GM12878 (cell line): ENCODE results near the gene NR2F2. TPM values are rescaled to one million over a fixed set of nuclear protein-coding genes. Genes with fewer than 3 reads are reported as not detected.
A peak's percentile ranks its signal among the peaks of the same experiment; 100 is the strongest.

Experiments
- ATAC-seq: fragments of 200-7000 bp; cut with Tn5 transposase; 3 replicates; pipeline ENCODE4 v1.9.1; 2020; ENCODE audit warnings: mild to moderate bottlenecking, moderate library complexity
- BruUV-seq: library from RNA; stranded (reverse); fragments of 400-500 nt; replicated peaks from 2 replicates; lab custom pipeline; 2021; lab: Mats Ljungman, UMichigan
- CTCF ChIA-PET: fragments of 300-600 bp; sonication (Branson Sonifier 250); formaldehyde crosslinking; extraction: SDS; loops from one replicate; lab custom pipeline; 2021; ENCODE audit warnings: inconsistent platforms; lab: Yijun Ruan, JAX
- POLR2A ChIA-PET: fragments of 350-600 bp; formaldehyde crosslinking; extraction: SDS; loops from one replicate; lab custom pipeline; 2021; ENCODE audit warnings: inconsistent platforms; lab: Charles Lee
- RAD21 ChIA-PET: fragments of 300-600 bp; sonication (Branson Sonifier 250); formaldehyde crosslinking; loops from one replicate; lab custom pipeline; 2023; ENCODE audit warnings: antibody characterized with exemption; ENCODE audit not compliant: unreplicated experiment; lab: Charles Lee
- SMC1A ChIA-PET: fragments of 300-600 bp; sonication (Branson Sonifier 250); formaldehyde crosslinking; loops from one replicate; lab custom pipeline; 2023; ENCODE audit not compliant: unreplicated experiment, uncharacterized antibody; lab: Charles Lee
- DNase-seq: peaks from one replicate; pipeline ENCODE4 v3.0.0-alpha.2; 2011; ENCODE audit warnings: low read depth, low spot score
- FAIRE-seq: peaks from 3 replicates; lab custom pipeline; 2011; peaks lifted over from hg19 to GRCh38; lab: Jason Lieb, UNC
- H2AFZ ChIP-seq: 2 replicates; pipeline ENCODE4 v1.6.0; 2011; ENCODE audit warnings: low read depth, low read length, control low read depth; ENCODE audit not compliant: control insufficient read depth
- H3K27ac ChIP-seq: 2 replicates; pipeline ENCODE4 v1.5.1; 2011; ENCODE audit warnings: control low read depth; ENCODE audit not compliant: control insufficient read depth, insufficient read depth
- H3K27me3 ChIP-seq, 2 experiments: replicated peaks in 1 of 2; 2 replicates each; pipeline versions ENCODE4 v1.6.0 to v1.6.1; 2011; ENCODE audit warnings: low read length in 1 of 2; ENCODE audit not compliant: control insufficient read depth in 2 of 2, insufficient read depth in 2 of 2
- H3K36me3 ChIP-seq, 2 experiments: 2 replicates each; pipeline ENCODE4 v1.5.1; 2011; ENCODE audit warnings: low read length in 1 of 2; ENCODE audit not compliant: control insufficient read depth in 2 of 2, insufficient read depth in 2 of 2
- H3K4me1 ChIP-seq: 2 replicates; pipeline ENCODE4 v1.6.1; 2011; ENCODE audit warnings: mild to moderate bottlenecking, low read length, moderate library complexity, mixed read lengths; ENCODE audit not compliant: control insufficient read depth, insufficient read depth
- H3K4me2 ChIP-seq: 2 replicates; pipeline ENCODE4 v1.6.0; 2011; ENCODE audit warnings: control low read depth; ENCODE audit not compliant: control insufficient read depth, insufficient read depth
- H3K4me3 ChIP-seq: fragments of 200-600 bp; sonication (generic); 2 replicates; pipeline ENCODE4 v1.5.1; 2016
- H3K79me2 ChIP-seq: 2 replicates; pipeline ENCODE4 v1.6.0; 2011; ENCODE audit warnings: low read length; ENCODE audit not compliant: control insufficient read depth, insufficient read depth
- H3K9ac ChIP-seq: 2 replicates; pipeline ENCODE4 v1.8.0; 2011; ENCODE audit warnings: low read length, control low read depth, mixed read lengths; ENCODE audit not compliant: control insufficient read depth, insufficient read depth
- H3K9me3 ChIP-seq: replicated peaks from 3 replicates; pipeline ENCODE4 v1.5.1; 2011; ENCODE audit warnings: mild to moderate bottlenecking, low read length; ENCODE audit not compliant: control insufficient read depth, insufficient read depth
- H4K20me1 ChIP-seq: 2 replicates; pipeline ENCODE4 v1.6.0; 2011; ENCODE audit not compliant: control insufficient read depth, insufficient read depth
- CBFB ChIP-seq: IDR thresholded peaks from 2 replicates; pipeline ENCODE4 v1.6.1; 2016; ENCODE audit warnings: antibody characterized with exemption, low read depth
- CREM ChIP-seq: IDR thresholded peaks from 2 replicates; pipeline ENCODE4 v1.6.1; 2014; ENCODE audit warnings: antibody characterized with exemption, low read depth
- EED ChIP-seq: sonication (generic); IDR thresholded peaks from 2 replicates; pipeline ENCODE4 v1.6.1; 2016; ENCODE audit warnings: antibody characterized with exemption, low read depth
- HDAC6 ChIP-seq: fragments of 200-600 bp; sonication (generic); IDR thresholded peaks from one replicate; pipeline ENCODE4 v1.8.0; 2017; ENCODE audit warnings: antibody characterized with exemption; ENCODE audit not compliant: unreplicated experiment
- KDM1A ChIP-seq: fragments of 200-600 bp; sonication (generic); IDR thresholded peaks from 2 replicates; pipeline ENCODE4 v1.6.1; 2016; ENCODE audit warnings: borderline replicate concordance
- LARP7 ChIP-seq: fragments of 450-650 bp; IDR thresholded peaks from 2 replicates; pipeline ENCODE4 v1.6.1; 2017; ENCODE audit warnings: mild to moderate bottlenecking
- POU2F2 ChIP-seq: IDR thresholded peaks from 3 replicates; pipeline ENCODE4 v1.6.1; 2011; ENCODE audit warnings: low read depth, mild to moderate bottlenecking, low read length, borderline replicate concordance
- RB1 ChIP-seq: fragments of 450-650 bp; formaldehyde crosslinking; IDR thresholded peaks from 2 replicates; pipeline ENCODE4 v1.6.1; 2017; ENCODE audit warnings: mild to moderate bottlenecking, borderline replicate concordance
- RCOR1 ChIP-seq: conservative IDR thresholded peaks from 2 replicates; pipeline ENCODE4 v1.6.1; 2012; ENCODE audit warnings: low read depth, low read length, improper control_type of control experiment
- RUNX3 ChIP-seq: IDR thresholded peaks from 2 replicates; pipeline ENCODE4 v1.6.1; 2012; ENCODE audit warnings: low read length, inconsistent platforms
- YY1 ChIP-seq: IDR thresholded peaks from 2 replicates; pipeline ENCODE4 v1.6.1; 2011; ENCODE audit warnings: low read depth, mild to moderate bottlenecking, low read length
- ZSCAN29 ChIP-seq: fragments of 450-650 bp; IDR thresholded peaks from 2 replicates; pipeline ENCODE4 v1.6.1; 2017; ENCODE audit warnings: mild to moderate bottlenecking, moderate library complexity
- WGBS: methylation state at CpG from one replicate; pipeline ENCODE4 v1.1.6; 2016; ENCODE audit warnings: low lambda C conversion rate; ENCODE audit not compliant: insufficient replicate concordance, insufficient coverage; ENCODE audit errors: missing lambda C conversion rate; 5-methylcytosine and 5-hydroxymethylcytosine counted together
- in situ Hi-C: fragments of 300-500 bp; cut with MboI; formaldehyde crosslinking; loops from 9 replicates; pipeline ENCODE4 v1.14.3; 2018; ENCODE audit warnings: mixed read lengths
- intact Hi-C: fragments of 100-400 bp; cut with micrococcal nuclease; formaldehyde crosslinking; loops from one replicate; pipeline ENCODE4 v1.14.2; 2022; ENCODE audit not compliant: unreplicated experiment
- polyA plus RNA-seq, 11 experiments: library from polyadenylated mRNA; depleted of rRNA in 4 of 11; unstranded in 6 of 11; stranded (reverse) in 5 of 11; fragments of >200 nt; fragmentation: Nextera tagmentation in 4 of 11; fragmentation: Illumina TruSeq in 1 of 11; extraction: Ambion mirVana in 4 of 11; extraction: Trizol in 1 of 11; gene quantifications; 1 replicate in 1 of 11; 2 replicates in 10 of 11; pipeline versions ENCODE4 v1.2.1 to v1.2.3, GENCODE V29; 2011 to 2016; ENCODE audit warnings: inconsistent platforms in 2 of 11, missing spikeins in 2 of 11, low read depth in 1 of 11
- total RNA-seq, 4 experiments: library from RNA; depleted of rRNA in 3 of 4; stranded (reverse); fragments of >200 nt in 3 of 4; fragmentation: Illumina TruSeq in 1 of 4; extraction: Trizol in 1 of 4; gene quantifications; 2 replicates each; pipeline versions ENCODE4 v1.2.1 to v1.2.3, GENCODE V29; 2013 to 2021
- TF ChIP-seq, protein P1 (sequence below): IDR thresholded peaks from 2 replicates; pipeline ENCODE4 v1.6.1; 2011; ENCODE audit warnings: borderline replicate concordance, low read depth, mild to moderate bottlenecking, moderate library complexity, mixed read lengths, low read length; ENCODE audit not compliant: insufficient read depth; ENCODE audit errors: extremely low read length
- TF ChIP-seq, protein P2 (sequence below): fragments of 450-650 bp; IDR thresholded peaks from 2 replicates; pipeline ENCODE4 v1.6.1; 2017; ENCODE audit warnings: mild to moderate bottlenecking, moderate library complexity
- TF ChIP-seq, protein P3 (sequence below): fragments of 450-650 bp; IDR thresholded peaks from 2 replicates; pipeline ENCODE4 v1.6.1; 2016; ENCODE audit warnings: mild to moderate bottlenecking

The NR2F2 gene
- total and polyA plus RNA-seq, 10 of the 15 experiments (the other 5 are each of a cell fraction or from before 2014, with no cell fraction given): 1.1 to 10.1 (median 3.2) TPM

GRCh38 chr15:96344706-96345559, 14.4 kb downstream of the NR2F2 start:
- Histone ChIP-seq H3K4me2 (peak overlapping the region; percentile 67; the same call in 1 of the 2 replicates), H3K27me3 (no peaks in the 10 kb centered on the region), H3K36me3 (no peaks in the 10 kb centered on the region; a peak in 1 of 4 replicates), H4K20me1 (no peaks in the 10 kb centered on the region), H3K27ac (no peak overlapping the region), H3K9ac (no peak overlapping the region), H3K9me3 (no peaks in the 10 kb centered on the region; the same call in 2 of the 3 replicates), H3K4me1 (no peaks in the 10 kb centered on the region), H3K4me3 (no peak overlapping the region), H2AFZ (no peak overlapping the region), H3K79me2 (no peaks in the 10 kb centered on the region)
- TF ChIP-seq YY1 (no peak), RB1 (no peak), CBFB (no peak), CREM (no peak), POU2F2 (no peak), ZSCAN29 (no peak), LARP7 (no peak), EED (no peak), RCOR1 (no peak), RUNX3 (no peak), HDAC6 (no peak), KDM1A (no peak)
- TF ChIP-seq, protein P1, sequence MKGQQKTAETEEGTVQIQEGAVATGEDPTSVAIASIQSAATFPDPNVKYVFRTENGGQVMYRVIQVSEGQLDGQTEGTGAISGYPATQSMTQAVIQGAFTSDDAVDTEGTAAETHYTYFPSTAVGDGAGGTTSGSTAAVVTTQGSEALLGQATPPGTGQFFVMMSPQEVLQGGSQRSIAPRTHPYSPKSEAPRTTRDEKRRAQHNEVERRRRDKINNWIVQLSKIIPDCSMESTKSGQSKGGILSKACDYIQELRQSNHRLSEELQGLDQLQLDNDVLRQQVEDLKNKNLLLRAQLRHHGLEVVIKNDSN: no peak
- TF ChIP-seq, protein P2, sequence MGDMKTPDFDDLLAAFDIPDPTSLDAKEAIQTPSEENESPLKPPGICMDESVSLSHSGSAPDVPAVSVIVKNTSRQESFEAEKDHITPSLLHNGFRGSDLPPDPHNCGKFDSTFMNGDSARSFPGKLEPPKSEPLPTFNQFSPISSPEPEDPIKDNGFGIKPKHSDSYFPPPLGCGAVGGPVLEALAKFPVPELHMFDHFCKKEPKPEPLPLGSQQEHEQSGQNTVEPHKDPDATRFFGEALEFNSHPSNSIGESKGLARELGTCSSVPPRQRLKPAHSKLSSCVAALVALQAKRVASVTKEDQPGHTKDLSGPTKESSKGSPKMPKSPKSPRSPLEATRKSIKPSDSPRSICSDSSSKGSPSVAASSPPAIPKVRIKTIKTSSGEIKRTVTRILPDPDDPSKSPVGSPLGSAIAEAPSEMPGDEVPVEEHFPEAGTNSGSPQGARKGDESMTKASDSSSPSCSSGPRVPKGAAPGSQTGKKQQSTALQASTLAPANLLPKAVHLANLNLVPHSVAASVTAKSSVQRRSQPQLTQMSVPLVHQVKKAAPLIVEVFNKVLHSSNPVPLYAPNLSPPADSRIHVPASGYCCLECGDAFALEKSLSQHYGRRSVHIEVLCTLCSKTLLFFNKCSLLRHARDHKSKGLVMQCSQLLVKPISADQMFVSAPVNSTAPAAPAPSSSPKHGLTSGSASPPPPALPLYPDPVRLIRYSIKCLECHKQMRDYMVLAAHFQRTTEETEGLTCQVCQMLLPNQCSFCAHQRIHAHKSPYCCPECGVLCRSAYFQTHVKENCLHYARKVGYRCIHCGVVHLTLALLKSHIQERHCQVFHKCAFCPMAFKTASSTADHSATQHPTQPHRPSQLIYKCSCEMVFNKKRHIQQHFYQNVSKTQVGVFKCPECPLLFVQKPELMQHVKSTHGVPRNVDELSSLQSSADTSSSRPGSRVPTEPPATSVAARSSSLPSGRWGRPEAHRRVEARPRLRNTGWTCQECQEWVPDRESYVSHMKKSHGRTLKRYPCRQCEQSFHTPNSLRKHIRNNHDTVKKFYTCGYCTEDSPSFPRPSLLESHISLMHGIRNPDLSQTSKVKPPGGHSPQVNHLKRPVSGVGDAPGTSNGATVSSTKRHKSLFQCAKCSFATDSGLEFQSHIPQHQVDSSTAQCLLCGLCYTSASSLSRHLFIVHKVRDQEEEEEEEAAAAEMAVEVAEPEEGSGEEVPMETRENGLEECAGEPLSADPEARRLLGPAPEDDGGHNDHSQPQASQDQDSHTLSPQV: no peak
- TF ChIP-seq, protein P3, sequence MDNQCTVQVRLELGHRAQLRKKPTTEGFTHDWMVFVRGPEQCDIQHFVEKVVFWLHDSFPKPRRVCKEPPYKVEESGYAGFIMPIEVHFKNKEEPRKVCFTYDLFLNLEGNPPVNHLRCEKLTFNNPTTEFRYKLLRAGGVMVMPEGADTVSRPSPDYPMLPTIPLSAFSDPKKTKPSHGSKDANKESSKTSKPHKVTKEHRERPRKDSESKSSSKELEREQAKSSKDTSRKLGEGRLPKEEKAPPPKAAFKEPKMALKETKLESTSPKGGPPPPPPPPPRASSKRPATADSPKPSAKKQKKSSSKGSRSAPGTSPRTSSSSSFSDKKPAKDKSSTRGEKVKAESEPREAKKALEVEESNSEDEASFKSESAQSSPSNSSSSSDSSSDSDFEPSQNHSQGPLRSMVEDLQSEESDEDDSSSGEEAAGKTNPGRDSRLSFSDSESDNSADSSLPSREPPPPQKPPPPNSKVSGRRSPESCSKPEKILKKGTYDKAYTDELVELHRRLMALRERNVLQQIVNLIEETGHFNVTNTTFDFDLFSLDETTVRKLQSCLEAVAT: no peak
- 19% methylated on average over 22 of the region's 22 CpGs for WGBS
- ChIA-PET SMC1A (interaction anchor here (0.8 to 6.0 kb wide), 7 partner anchors 9 to 1085 kb away, joined by 3 to 105 read pairs (median 6); no protein-coding TSS in a partner anchor), CTCF (interaction anchor here (1.0 to 13.0 kb wide), 9 partner anchors 9 to 1085 kb away, joined by 3 to 212 read pairs (median 8); partner anchors contain the start of gene NR2F2), POLR2A (interaction anchor here (0.6 to 11.7 kb wide), 8 partner anchors 8 to 1222 kb away, joined by 3 to 163 read pairs (median 6); partner anchors contain the start of gene NR2F2), RAD21 (interaction anchor here (0.6 to 10.3 kb wide), 7 partner anchors 10 to 1085 kb away, joined by 3 to 252 read pairs (median 5); partner anchors contain the start of gene NR2F2)
- DNase-seq (no peak), ATAC-seq (no peak), FAIRE-seq (no peak)
- BruUV-seq: no TSS peak
- intact Hi-C loops: loop anchor here (1.0 to 10.0 kb wide), 8 partner anchors 18 to 1086 kb away; no protein-coding TSS in a partner anchor
- in situ Hi-C loops: loop anchor here (10.0 kb wide), 1 partner anchor 1080 kb away; no protein-coding TSS in a partner anchor
